Neural progenitor cell (in vitro differentiated cells): ENCODE results near the gene BPNT1.
A peak's percentile ranks its signal among the peaks of the same experiment; 100 is the strongest.
"Not testable (repeated sequence)": the region's sequence is repeated elsewhere in the genome, so short reads cannot be mapped to it uniquely, and the experiment has no call there.

Experiments used
- EZH2 ChIP-seq: fragments of 200-600 bp; sonication (generic); IDR thresholded peaks from 2 replicates; pipeline ENCODE4 v1.6.1; 2017; ENCODE audit warnings: antibody characterized with exemption, mild to moderate bottlenecking, moderate library complexity
- EZH2phosphoT487 ChIP-seq: fragments of 200-600 bp; sonication (generic); IDR thresholded peaks from 2 replicates; pipeline ENCODE4 v1.6.1; 2017; ENCODE audit warnings: antibody characterized with exemption
- TF ChIP-seq, protein P1 (sequence below): fragments of 200-600 bp; sonication (generic); IDR thresholded peaks from 2 replicates; pipeline ENCODE4 v1.5.1; 2017; ENCODE audit warnings: antibody characterized with exemption, mild to moderate bottlenecking

DNA sequence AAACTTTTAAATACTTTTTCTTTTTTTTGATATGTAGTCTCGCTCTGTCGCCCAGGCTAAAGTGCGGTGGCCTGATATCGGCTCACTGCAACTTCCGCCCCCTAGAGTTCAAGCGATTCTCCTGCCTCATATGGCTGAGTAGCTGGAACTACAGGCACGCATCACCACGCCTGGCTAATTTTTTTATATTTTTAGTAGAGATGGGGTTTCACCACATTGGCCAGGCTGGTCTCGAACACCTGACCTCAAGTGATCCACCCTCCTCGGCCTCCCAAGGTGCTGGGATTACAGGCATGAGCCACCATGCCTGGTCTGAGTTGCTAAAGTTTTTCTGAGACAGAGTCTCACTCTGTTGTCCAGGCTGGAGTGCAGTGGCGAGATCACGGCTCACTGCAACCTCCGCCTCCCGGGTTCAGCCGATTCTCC is 3.3 kb downstream of the BPNT1 start:
- TF ChIP-seq, protein P1, sequence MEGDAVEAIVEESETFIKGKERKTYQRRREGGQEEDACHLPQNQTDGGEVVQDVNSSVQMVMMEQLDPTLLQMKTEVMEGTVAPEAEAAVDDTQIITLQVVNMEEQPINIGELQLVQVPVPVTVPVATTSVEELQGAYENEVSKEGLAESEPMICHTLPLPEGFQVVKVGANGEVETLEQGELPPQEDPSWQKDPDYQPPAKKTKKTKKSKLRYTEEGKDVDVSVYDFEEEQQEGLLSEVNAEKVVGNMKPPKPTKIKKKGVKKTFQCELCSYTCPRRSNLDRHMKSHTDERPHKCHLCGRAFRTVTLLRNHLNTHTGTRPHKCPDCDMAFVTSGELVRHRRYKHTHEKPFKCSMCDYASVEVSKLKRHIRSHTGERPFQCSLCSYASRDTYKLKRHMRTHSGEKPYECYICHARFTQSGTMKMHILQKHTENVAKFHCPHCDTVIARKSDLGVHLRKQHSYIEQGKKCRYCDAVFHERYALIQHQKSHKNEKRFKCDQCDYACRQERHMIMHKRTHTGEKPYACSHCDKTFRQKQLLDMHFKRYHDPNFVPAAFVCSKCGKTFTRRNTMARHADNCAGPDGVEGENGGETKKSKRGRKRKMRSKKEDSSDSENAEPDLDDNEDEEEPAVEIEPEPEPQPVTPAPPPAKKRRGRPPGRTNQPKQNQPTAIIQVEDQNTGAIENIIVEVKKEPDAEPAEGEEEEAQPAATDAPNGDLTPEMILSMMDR, result peak; percentile 50
- not testable (repeated sequence) for TF ChIP-seq EZH2, EZH2phosphoT487
